GM18511 (cell line): ENCODE measurements around the gene SLC29A3.
"Not testable (repeated sequence)": the region's sequence is repeated elsewhere in the genome, so short reads cannot be mapped to it uniquely, and the experiment has no call there.

Experiments
- ATAC-seq: cut with Tn5 transposase; IDR thresholded peaks from one replicate; pipeline ENCODE4 v1.9.1; 2021; ENCODE audit warnings: mild to moderate bottlenecking, moderate library complexity; ENCODE audit not compliant: unreplicated experiment

SLC29A3 gene

GRCh38 chr10:71283876-71284275, 35.2 kb upstream of the SLC29A3 start:
- ATAC-seq: no peak

GRCh38 chr10:71284544-71285179, 34.4 kb upstream of the SLC29A3 start:
- ATAC-seq: no peak

GRCh38 chr10:71285180-71285545, 33.9 kb upstream of the SLC29A3 start:
- ATAC-seq: no peak

- ATAC-seq: no peak
Measured at GRCh38 chr10:71285986-71286385, 33.1 kb upstream of the SLC29A3 start.

- ATAC-seq: no peak
Measured at GRCh38 chr10:71286521-71287294, 32.4 kb upstream of the SLC29A3 start.

GRCh38 chr10:71287456-71287855, 31.6 kb upstream of the SLC29A3 start:
- ATAC-seq: no peak

GRCh38 chr10:71288461-71288860, 30.6 kb upstream of the SLC29A3 start:
- ATAC-seq: no peak

- no peak for ATAC-seq
Measured at GRCh38 chr10:71289421-71290130, 29.5 kb upstream of the SLC29A3 start.

- no peak for ATAC-seq
Measured at GRCh38 chr10:71290331-71290730, 28.7 kb upstream of the SLC29A3 start.

- no peak for ATAC-seq
Measured at GRCh38 chr10:71290806-71291527, 28.1 kb upstream of the SLC29A3 start.

- no peak for ATAC-seq
Measured at GRCh38 chr10:71291528-71291900, 27.5 kb upstream of the SLC29A3 start.

- ATAC-seq: no peak
Measured at GRCh38 chr10:71292624-71293445, 26.2 kb upstream of the SLC29A3 start.

- ATAC-seq: no peak
Measured at GRCh38 chr10:71293446-71294084, 25.5 kb upstream of the SLC29A3 start.

GRCh38 chr10:71294091-71294561, 24.9 kb upstream of the SLC29A3 start:
- ATAC-seq: no peak

- ATAC-seq: no peak
Measured at GRCh38 chr10:71294856-71295255, 24.2 kb upstream of the SLC29A3 start.

- no peak for ATAC-seq
Measured at GRCh38 chr10:71295641-71296040, 23.4 kb upstream of the SLC29A3 start.

- no peak for ATAC-seq
Measured at GRCh38 chr10:71296086-71296485, 23.0 kb upstream of the SLC29A3 start.

GRCh38 chr10:71296811-71297210, 22.2 kb upstream of the SLC29A3 start:
- ATAC-seq: not testable (repeated sequence)

- no peak for ATAC-seq
Measured at GRCh38 chr10:71297343-71297742, 21.7 kb upstream of the SLC29A3 start.
